ENCODE data around the gene IL1RAPL1. TPM values are rescaled to one million over a fixed set of nuclear protein-coding genes. Genes with fewer than 3 reads are reported as not detected.

Gene IL1RAPL1
- total RNA-seq, 5 donors from 2014 or later (not counting 1 experiment from before 2014, with no cell fraction given), result not detected

- H3K27me3 ChIP-seq (replicated peaks in 1 of 2; ENCODE audit: control insufficient read depth in 2 of 2, extremely low read depth in 1 of 2, insufficient read depth in 2 of 2, low read length in 1 of 2), result no peaks in the 10 kb centered on the region
- ATAC-seq (replicated peaks in 1 of 4), result no peak
- CTCF ChIA-PET, result no interaction called here
- Mint-ChIP-seq H3K27me3 (no peaks in the 10 kb centered on the region), H3K4me3 (no peak overlapping the region), H3K36me3 (no peaks in the 10 kb centered on the region), H3K4me1 (no peaks in the 10 kb centered on the region), H3K27ac (no peak overlapping the region), H3K9me3 (peaks cover 0 to 5% (median 0%) of the 10 kb centered on the region in 3 donors)
- no peak for DNase-seq
- H3K4me3 ChIP-seq (ENCODE audit: control insufficient read depth in 1 of 2, extremely low read depth in 1 of 2, low read length in 1 of 2), result no peak overlapping the region
- POLR2A ChIA-PET, result no interaction called here
- no peak overlapping the region for H3K27ac ChIP-seq (ENCODE audit: low read length)
- no peaks in the 10 kb centered on the region for H3K4me1 ChIP-seq (ENCODE audit: control insufficient read depth in 1 of 2, extremely low read depth in 1 of 2, insufficient read depth in 2 of 2, low read length in 2 of 2)
- no peaks in the 10 kb centered on the region for H3K9me3 ChIP-seq
- H3K36me3 ChIP-seq (ENCODE audit: control insufficient read depth in 2 of 2, extremely low read depth in 1 of 2, insufficient read depth in 1 of 2, low read length in 1 of 2), result no peaks in the 10 kb centered on the region
Measured at GRCh38 chrX:29432534-29432933, 845.3 kb downstream of the IL1RAPL1 start.

DNA sequence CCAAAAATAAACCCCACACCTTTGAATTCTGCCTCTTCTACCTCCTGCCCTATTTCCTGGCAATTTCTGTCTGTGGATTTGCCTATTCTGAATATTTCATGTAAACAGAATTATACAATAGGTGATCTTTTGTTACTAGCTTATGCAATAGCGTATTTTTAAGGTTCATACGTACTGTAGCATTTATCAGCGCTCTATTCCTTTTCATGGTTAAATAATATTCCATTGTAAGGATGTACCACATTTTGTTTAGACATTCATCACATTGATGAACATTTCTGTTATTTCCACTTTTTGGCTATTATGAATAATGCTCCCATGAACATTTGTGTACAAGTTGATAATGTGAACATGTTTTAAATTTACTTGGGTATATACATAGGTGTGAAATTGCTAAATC lies 847.7 kb downstream of the IL1RAPL1 start:
- no CpG with 5 or more reads among the region's 3 CpGs for WGBS (ENCODE audit: insufficient coverage)
- no peak overlapping the region for H3K4me3 ChIP-seq (ENCODE audit: control insufficient read depth in 1 of 2, extremely low read depth in 1 of 2, low read length in 1 of 2)
- Mint-ChIP-seq H3K4me1 (no peaks in the 10 kb centered on the region), H3K27me3 (no peaks in the 10 kb centered on the region), H3K27ac (no peak overlapping the region), H3K9me3 (peaks cover 0 to 3% (median 3%) of the 10 kb centered on the region in 3 donors), H3K36me3 (no peaks in the 10 kb centered on the region), H3K4me3 (no peak overlapping the region)
- no peaks in the 10 kb centered on the region for H3K4me1 ChIP-seq (ENCODE audit: control insufficient read depth in 1 of 2, extremely low read depth in 1 of 2, insufficient read depth in 2 of 2, low read length in 2 of 2)
- no peak overlapping the region for H3K27ac ChIP-seq (ENCODE audit: low read length)
- CTCF ChIA-PET, result no interaction called here
- no peaks in the 10 kb centered on the region for H3K9me3 ChIP-seq
- POLR2A ChIA-PET, result no interaction called here
- no peak for DNase-seq
- no peaks in the 10 kb centered on the region for H3K36me3 ChIP-seq (ENCODE audit: control insufficient read depth in 2 of 2, extremely low read depth in 1 of 2, insufficient read depth in 1 of 2, low read length in 1 of 2)
- no peaks in the 10 kb centered on the region for H3K27me3 ChIP-seq (replicated peaks in 1 of 2; ENCODE audit: control insufficient read depth in 2 of 2, extremely low read depth in 1 of 2, insufficient read depth in 2 of 2, low read length in 1 of 2)
- no peak for ATAC-seq (replicated peaks in 1 of 4)

GRCh38 chrX:29435396-29435795 lies 848.1 kb downstream of the IL1RAPL1 start:
- DNase-seq, result no peak
- no peaks in the 10 kb centered on the region for H3K36me3 Mint-ChIP-seq
- Histone ChIP-seq H3K9me3 (no peaks in the 10 kb centered on the region), H3K27me3 (replicated peaks in 1 of 2; ENCODE audit: control insufficient read depth in 2 of 2, extremely low read depth in 1 of 2, insufficient read depth in 2 of 2, low read length in 1 of 2) (no peaks in the 10 kb centered on the region), H3K36me3 (ENCODE audit: control insufficient read depth in 2 of 2, extremely low read depth in 1 of 2, insufficient read depth in 1 of 2, low read length in 1 of 2) (no peaks in the 10 kb centered on the region), H3K4me1 (ENCODE audit: control insufficient read depth in 1 of 2, extremely low read depth in 1 of 2, insufficient read depth in 2 of 2, low read length in 2 of 2) (no peaks in the 10 kb centered on the region), H3K4me3 (ENCODE audit: control insufficient read depth in 1 of 2, extremely low read depth in 1 of 2, low read length in 1 of 2) (no peak overlapping the region), H3K27ac (ENCODE audit: low read length) (no peak overlapping the region)
- ChIA-PET POLR2A (no interaction called here), CTCF (no interaction called here)
- H3K9me3 Mint-ChIP-seq, result peaks cover 0 to 3% (median 3%) of the 10 kb centered on the region in 3 donors
- no peaks in the 10 kb centered on the region for H3K4me1 Mint-ChIP-seq
- no peak for ATAC-seq (replicated peaks in 1 of 4)
- no peak overlapping the region for H3K4me3 Mint-ChIP-seq
- no CpG with 5 or more reads among the region's 4 CpGs for WGBS (ENCODE audit: insufficient coverage)
- no peak overlapping the region for H3K27ac Mint-ChIP-seq
- H3K27me3 Mint-ChIP-seq, result no peaks in the 10 kb centered on the region

GRCh38 chrX:29447867-29448266 lies 860.6 kb downstream of the IL1RAPL1 start:
- H3K4me3 Mint-ChIP-seq, result no peak overlapping the region
- CTCF ChIA-PET, result no interaction called here

GRCh38 chrX:29453333-29453732 lies 866.1 kb downstream of the IL1RAPL1 start:
- POLR2A ChIA-PET, result no interaction called here
- CTCF ChIA-PET, result no interaction called here
- peaks cover 0 to 9% of the 10 kb centered on the region in 2 donors for H3K27me3 Mint-ChIP-seq
- no peaks in the 10 kb centered on the region for H3K27me3 ChIP-seq (replicated peaks in 1 of 2; ENCODE audit: control insufficient read depth in 2 of 2, extremely low read depth in 1 of 2, insufficient read depth in 2 of 2, low read length in 1 of 2)
- H3K27ac Mint-ChIP-seq, result no peak overlapping the region
- no peaks in the 10 kb centered on the region for H3K9me3 ChIP-seq
- WGBS (ENCODE audit: insufficient coverage), result no CpG with 5 or more reads among the region's 5 CpGs
- ATAC-seq (replicated peaks in 1 of 4), result no peak
- no peak overlapping the region for H3K4me3 ChIP-seq (ENCODE audit: control insufficient read depth in 1 of 2, extremely low read depth in 1 of 2, low read length in 1 of 2)
- no peaks in the 10 kb centered on the region for H3K4me1 ChIP-seq (ENCODE audit: control insufficient read depth in 1 of 2, extremely low read depth in 1 of 2, insufficient read depth in 2 of 2, low read length in 2 of 2)
- H3K4me3 Mint-ChIP-seq, result no peak overlapping the region
- no peak overlapping the region for H3K27ac ChIP-seq (ENCODE audit: low read length)
- no peaks in the 10 kb centered on the region for H3K36me3 ChIP-seq (ENCODE audit: control insufficient read depth in 2 of 2, extremely low read depth in 1 of 2, insufficient read depth in 1 of 2, low read length in 1 of 2)
- no peak for DNase-seq
- peaks cover 2 to 11% (median 5%) of the 10 kb centered on the region in 3 donors for H3K9me3 Mint-ChIP-seq
- H3K36me3 Mint-ChIP-seq, result no peaks in the 10 kb centered on the region
- no peaks in the 10 kb centered on the region for H3K4me1 Mint-ChIP-seq

More at GRCh38 chrX:29447867-29448266, 860.6 kb downstream of the IL1RAPL1 start:
- no peak overlapping the region for H3K4me3 ChIP-seq (ENCODE audit: control insufficient read depth in 1 of 2, extremely low read depth in 1 of 2, low read length in 1 of 2)
- POLR2A ChIA-PET, result no interaction called here
- H3K4me1 ChIP-seq (ENCODE audit: control insufficient read depth in 1 of 2, extremely low read depth in 1 of 2, insufficient read depth in 2 of 2, low read length in 2 of 2), result no peaks in the 10 kb centered on the region
- no peaks in the 10 kb centered on the region for H3K9me3 ChIP-seq
- H3K36me3 Mint-ChIP-seq, result no peaks in the 10 kb centered on the region
- H3K27ac Mint-ChIP-seq, result no peak overlapping the region
- DNase-seq (no peak), ATAC-seq (replicated peaks in 1 of 4) (no peak)
- H3K27me3 ChIP-seq (replicated peaks in 1 of 2; ENCODE audit: control insufficient read depth in 2 of 2, extremely low read depth in 1 of 2, insufficient read depth in 2 of 2, low read length in 1 of 2), result no peaks in the 10 kb centered on the region
- no peaks in the 10 kb centered on the region for H3K9me3 Mint-ChIP-seq
- WGBS (ENCODE audit: insufficient coverage), result no CpG with 5 or more reads among the region's 2 CpGs
- H3K27me3 Mint-ChIP-seq, result no peaks in the 10 kb centered on the region
- no peak overlapping the region for H3K27ac ChIP-seq (ENCODE audit: low read length)
- no peaks in the 10 kb centered on the region for H3K36me3 ChIP-seq (ENCODE audit: control insufficient read depth in 2 of 2, extremely low read depth in 1 of 2, insufficient read depth in 1 of 2, low read length in 1 of 2)
- H3K4me1 Mint-ChIP-seq, result no peaks in the 10 kb centered on the region

GRCh38 chrX:29455702-29456101 lies 868.5 kb downstream of the IL1RAPL1 start:
- peaks cover 2 to 11% (median 5%) of the 10 kb centered on the region in 3 donors for H3K9me3 Mint-ChIP-seq
- WGBS (ENCODE audit: insufficient coverage), result no CpG with 5 or more reads among the region's 3 CpGs
- ATAC-seq (replicated peaks in 1 of 4) (no peak), DNase-seq (no peak)
- Histone ChIP-seq H3K4me3 (ENCODE audit: control insufficient read depth in 1 of 2, extremely low read depth in 1 of 2, low read length in 1 of 2) (no peak overlapping the region), H3K36me3 (ENCODE audit: control insufficient read depth in 2 of 2, extremely low read depth in 1 of 2, insufficient read depth in 1 of 2, low read length in 1 of 2) (no peaks in the 10 kb centered on the region), H3K9me3 (no peaks in the 10 kb centered on the region), H3K4me1 (ENCODE audit: control insufficient read depth in 1 of 2, extremely low read depth in 1 of 2, insufficient read depth in 2 of 2, low read length in 2 of 2) (no peaks in the 10 kb centered on the region), H3K27ac (ENCODE audit: low read length) (no peak overlapping the region), H3K27me3 (replicated peaks in 1 of 2; ENCODE audit: control insufficient read depth in 2 of 2, extremely low read depth in 1 of 2, insufficient read depth in 2 of 2, low read length in 1 of 2) (no peaks in the 10 kb centered on the region)
- POLR2A ChIA-PET, result no interaction called here
- no peaks in the 10 kb centered on the region for H3K36me3 Mint-ChIP-seq
- no peak overlapping the region for H3K27ac Mint-ChIP-seq
- H3K27me3 Mint-ChIP-seq, result peaks cover 0 to 9% of the 10 kb centered on the region in 2 donors
- H3K4me1 Mint-ChIP-seq, result no peaks in the 10 kb centered on the region
- no peak overlapping the region for H3K4me3 Mint-ChIP-seq
- CTCF ChIA-PET, result no interaction called here

DNA sequence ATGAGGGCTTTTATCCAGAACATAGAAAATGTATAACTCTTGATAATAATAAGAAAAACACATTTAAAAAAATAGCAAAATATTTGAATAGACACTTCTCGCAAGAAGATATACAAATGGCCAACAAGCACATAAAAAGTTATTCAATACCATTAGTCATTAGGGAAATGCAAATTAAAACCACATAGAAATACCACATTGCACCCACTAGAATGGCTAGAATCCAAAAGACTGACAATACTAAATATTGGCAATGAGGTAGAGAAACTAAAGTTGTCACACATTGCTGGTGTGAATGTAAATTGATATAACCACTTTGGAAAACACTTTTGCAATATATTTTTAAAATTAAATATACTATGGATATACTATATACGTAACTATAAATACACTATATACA lies 873.8 kb downstream of the IL1RAPL1 start:
- H3K4me3 Mint-ChIP-seq, result no peak overlapping the region
- CTCF ChIA-PET, result no interaction called here

More for the DNA sequence above, 873.8 kb downstream of the IL1RAPL1 start:
- Histone ChIP-seq H3K9me3 (no peaks in the 10 kb centered on the region), H3K27me3 (replicated peaks in 1 of 2; ENCODE audit: control insufficient read depth in 2 of 2, extremely low read depth in 1 of 2, insufficient read depth in 2 of 2, low read length in 1 of 2) (no peaks in the 10 kb centered on the region), H3K36me3 (ENCODE audit: control insufficient read depth in 2 of 2, extremely low read depth in 1 of 2, insufficient read depth in 1 of 2, low read length in 1 of 2) (no peaks in the 10 kb centered on the region), H3K4me3 (ENCODE audit: control insufficient read depth in 1 of 2, extremely low read depth in 1 of 2, low read length in 1 of 2) (no peak overlapping the region), H3K27ac (ENCODE audit: low read length) (no peak overlapping the region), H3K4me1 (ENCODE audit: control insufficient read depth in 1 of 2, extremely low read depth in 1 of 2, insufficient read depth in 2 of 2, low read length in 2 of 2) (no peaks in the 10 kb centered on the region)
- no peaks in the 10 kb centered on the region for H3K4me1 Mint-ChIP-seq
- no peak overlapping the region for H3K27ac Mint-ChIP-seq
- no peak for DNase-seq
- whole genome bisulfite sequencing (ENCODE audit: insufficient coverage), result no CpG with 5 or more reads among the region's 2 CpGs
- POLR2A ChIA-PET, result no interaction called here
- H3K36me3 Mint-ChIP-seq, result no peaks in the 10 kb centered on the region
- H3K9me3 Mint-ChIP-seq, result peaks cover 0 to 7% (median 0%) of the 10 kb centered on the region in 3 donors
- H3K27me3 Mint-ChIP-seq, result no peaks in the 10 kb centered on the region
- ATAC-seq (replicated peaks in 1 of 4), result no peak

Data from T-cell (primary cell).